Measurements from ENCODE around the gene MYH1. TPM values are rescaled to one million over a fixed set of nuclear protein-coding genes. Genes with fewer than 3 reads are reported as not detected.

The MYH1 gene
- total RNA-seq, 1 donor: not detected

DNA sequence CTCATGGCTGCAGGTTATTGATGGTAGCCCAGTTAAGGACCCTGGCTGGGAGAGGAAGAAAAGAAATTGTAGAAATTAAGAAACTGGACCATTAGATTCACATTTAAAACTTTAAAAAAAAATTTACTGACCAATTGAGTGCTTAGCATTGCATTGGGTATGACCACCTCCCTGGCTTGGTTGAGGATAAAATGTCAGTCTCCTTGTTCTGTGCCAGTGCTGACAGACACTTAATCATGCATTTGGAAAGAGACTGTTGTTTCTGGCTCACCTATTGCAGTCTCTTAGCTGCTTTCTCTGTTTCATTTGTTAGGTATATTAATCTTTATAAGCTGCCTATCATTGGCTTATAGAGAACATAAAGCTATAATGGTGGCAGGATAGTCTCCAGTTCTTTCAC lies 1.7 kb downstream of the MYH1 start:
- Histone ChIP-seq H3K4me1 (ENCODE audit: insufficient read depth, low read length) (no peaks in the 10 kb centered on the region), H3K9me3 (ENCODE audit: low read depth, low read length) (no peaks in the 10 kb centered on the region), H3K27me3 (ENCODE audit: insufficient read depth, low read length) (no peaks in the 10 kb centered on the region), H3K4me3 (ENCODE audit: low read length) (no peak overlapping the region)

GRCh38 chr17:10516065-10516464 lies 2.3 kb downstream of the MYH1 start:
- no peaks in the 10 kb centered on the region for H3K9me3 ChIP-seq (ENCODE audit: low read depth, low read length)
- H3K27me3 ChIP-seq (ENCODE audit: insufficient read depth, low read length): no peaks in the 10 kb centered on the region
- H3K4me1 ChIP-seq (ENCODE audit: insufficient read depth, low read length): no peaks in the 10 kb centered on the region
- H3K4me3 ChIP-seq (ENCODE audit: low read length): no peak overlapping the region

GRCh38 chr17:10513299-10514067 lies 4.9 kb downstream of the MYH1 start:
- H3K9me3 ChIP-seq (ENCODE audit: low read depth, low read length): no peaks in the 10 kb centered on the region
- H3K27me3 ChIP-seq (ENCODE audit: insufficient read depth, low read length): no peaks in the 10 kb centered on the region
- no peaks in the 10 kb centered on the region for H3K4me1 ChIP-seq (ENCODE audit: insufficient read depth, low read length)
- no peak overlapping the region for H3K4me3 ChIP-seq (ENCODE audit: low read length)

DNA sequence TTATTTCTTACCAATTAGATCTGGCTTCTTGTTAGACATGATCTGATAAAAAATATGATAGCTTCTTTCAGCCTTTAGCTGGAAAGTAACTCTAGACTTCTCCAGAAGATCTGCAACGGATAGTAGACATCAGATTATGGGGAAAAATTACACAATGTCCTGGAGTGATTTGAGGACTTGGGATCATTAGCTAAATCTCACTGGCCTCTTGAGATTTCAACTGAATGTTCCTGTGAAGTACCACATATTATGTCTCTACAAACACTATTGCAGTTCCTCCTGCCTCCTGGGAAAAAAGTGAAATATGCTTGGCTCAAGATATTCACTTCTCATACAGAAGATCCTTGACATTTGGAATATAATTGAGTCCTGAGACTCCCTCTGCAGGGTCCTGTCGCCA lies 5.5 kb downstream of the MYH1 start:
- H3K9me3 ChIP-seq (ENCODE audit: low read depth, low read length): no peaks in the 10 kb centered on the region
- H3K4me3 ChIP-seq (ENCODE audit: low read length): no peak overlapping the region
- no peaks in the 10 kb centered on the region for H3K4me1 ChIP-seq (ENCODE audit: insufficient read depth, low read length)

DNA sequence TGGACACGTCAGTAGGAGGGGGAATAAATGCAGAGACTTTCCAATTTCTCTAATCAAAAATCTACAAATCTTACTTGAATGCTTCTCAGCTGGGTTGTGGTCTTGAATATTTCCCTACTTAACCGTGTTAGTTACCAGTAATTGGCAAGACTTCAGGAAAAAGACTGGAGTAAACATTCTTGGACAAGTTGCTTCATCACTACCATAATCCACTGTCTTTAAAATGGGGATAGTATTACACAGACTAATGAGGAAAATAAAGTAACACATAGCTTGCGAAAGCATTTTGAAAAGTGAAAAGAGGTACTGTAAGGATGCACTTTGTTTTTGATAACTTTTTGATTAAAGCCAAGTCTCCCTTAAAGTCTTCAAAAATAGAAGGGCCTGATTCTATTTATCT lies 18.4 kb downstream of the MYH1 start:
- H3K27me3 ChIP-seq (ENCODE audit: insufficient read depth, low read length): no peaks in the 10 kb centered on the region
- H3K9me3 ChIP-seq (ENCODE audit: low read depth, low read length): no peaks in the 10 kb centered on the region
- no peak overlapping the region for H3K4me3 ChIP-seq (ENCODE audit: low read length)
- no peaks in the 10 kb centered on the region for H3K4me1 ChIP-seq (ENCODE audit: insufficient read depth, low read length)

More for the DNA sequence above, 5.5 kb downstream of the MYH1 start:
- H3K27me3 ChIP-seq (ENCODE audit: insufficient read depth, low read length): no peaks in the 10 kb centered on the region

DNA sequence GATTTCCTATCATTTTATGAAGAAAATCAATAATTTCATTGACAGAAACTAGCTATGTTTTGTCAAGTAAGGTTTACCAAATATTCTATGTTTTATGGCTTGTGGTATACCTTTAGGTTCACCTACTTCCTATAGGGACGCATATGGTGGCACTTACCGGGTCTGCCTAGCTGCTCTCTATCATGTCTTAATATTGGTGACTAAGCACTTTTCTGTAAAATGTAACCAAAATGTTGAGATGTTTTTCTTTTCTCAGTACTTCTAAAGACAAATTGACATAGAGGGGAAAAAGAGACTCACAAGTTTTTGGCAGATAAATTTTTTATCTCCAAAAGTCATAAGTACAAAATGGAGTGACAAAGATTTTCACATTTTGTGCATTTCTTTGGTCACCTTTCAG lies 26.3 kb downstream of the MYH1 start:
- H3K4me3 ChIP-seq (ENCODE audit: low read length): no peak overlapping the region
- H3K9me3 ChIP-seq (ENCODE audit: low read depth, low read length): peaks cover 29% of the 10 kb centered on the region
- no peaks in the 10 kb centered on the region for H3K27me3 ChIP-seq (ENCODE audit: insufficient read depth, low read length)
- H3K4me1 ChIP-seq (ENCODE audit: insufficient read depth, low read length): no peaks in the 10 kb centered on the region

DNA sequence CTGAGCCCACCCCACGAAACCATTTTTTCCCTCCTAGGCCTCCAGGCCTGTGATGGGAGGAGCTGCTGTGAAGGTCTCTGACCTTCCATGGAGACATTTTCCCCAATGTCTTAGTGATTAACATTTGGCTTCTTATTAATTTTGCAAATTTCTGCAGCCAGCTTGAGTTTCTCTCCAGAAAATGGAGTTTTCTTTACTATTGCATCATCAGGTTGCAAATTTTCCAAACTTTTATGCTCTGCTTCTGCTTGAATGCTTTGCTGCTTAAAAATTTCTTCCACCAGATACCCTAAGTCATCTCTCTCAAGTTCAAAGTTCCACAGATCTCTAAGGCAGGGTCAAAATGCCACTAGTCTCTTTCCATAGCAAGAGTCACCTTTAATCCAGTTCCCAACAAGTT lies 36.1 kb downstream of the MYH1 start:
- H3K9me3 ChIP-seq (ENCODE audit: low read depth, low read length): peaks cover 9% of the 10 kb centered on the region
- no peak overlapping the region for H3K4me3 ChIP-seq (ENCODE audit: low read length)
- no peaks in the 10 kb centered on the region for H3K4me1 ChIP-seq (ENCODE audit: insufficient read depth, low read length)
- no peaks in the 10 kb centered on the region for H3K27me3 ChIP-seq (ENCODE audit: insufficient read depth, low read length)

- H3K4me1 ChIP-seq (ENCODE audit: insufficient read depth, low read length): no peaks in the 10 kb centered on the region
- no peaks in the 10 kb centered on the region for H3K9me3 ChIP-seq (ENCODE audit: low read depth, low read length)
- no peak overlapping the region for H3K4me3 ChIP-seq (ENCODE audit: low read length)
- H3K27me3 ChIP-seq (ENCODE audit: insufficient read depth, low read length): no peaks in the 10 kb centered on the region
These were observed 40.6 kb downstream of the MYH1 start for GRCh38 chr17:10477701-10478100.

DNA sequence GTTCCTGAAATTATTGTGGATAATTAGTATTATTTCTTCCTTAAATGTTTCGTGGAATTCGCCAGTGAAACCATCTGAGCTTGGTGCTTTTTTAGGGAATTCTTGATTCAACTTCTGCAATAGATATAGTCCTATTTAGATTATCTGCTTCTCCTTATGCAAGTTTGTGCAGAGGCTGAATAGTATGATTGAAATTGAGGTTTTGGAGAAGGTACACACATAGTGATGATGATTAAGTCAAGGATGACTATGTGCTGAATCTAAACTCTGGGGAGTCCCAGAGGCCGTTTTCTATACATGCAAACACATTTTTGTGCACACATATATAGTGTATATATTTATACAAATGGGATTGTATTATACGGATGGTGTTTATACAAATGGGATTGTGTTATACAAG lies 43.8 kb downstream of the MYH1 start:
- Histone ChIP-seq H3K27me3 (ENCODE audit: insufficient read depth, low read length) (no peaks in the 10 kb centered on the region), H3K4me1 (ENCODE audit: insufficient read depth, low read length) (no peaks in the 10 kb centered on the region), H3K9me3 (ENCODE audit: low read depth, low read length) (no peaks in the 10 kb centered on the region), H3K4me3 (ENCODE audit: low read length) (no peak overlapping the region)

DNA sequence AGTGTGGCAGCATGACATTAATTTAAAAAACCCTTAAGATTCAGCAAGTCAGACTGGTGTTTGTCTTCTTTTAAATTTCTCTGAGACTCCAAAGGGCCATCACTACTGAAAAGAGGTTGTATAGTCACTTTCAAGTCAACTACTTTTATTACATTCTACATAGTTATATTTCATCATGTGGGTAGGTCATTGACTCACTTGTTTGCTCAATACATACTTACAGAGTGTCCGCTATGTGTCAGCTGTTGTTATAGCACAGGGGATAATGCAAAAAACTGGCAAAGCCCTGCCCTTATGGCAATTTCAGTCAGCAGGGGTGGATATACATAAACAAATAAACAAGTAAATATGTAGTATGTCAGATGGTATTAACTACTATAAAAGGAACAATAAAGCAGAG lies 46.5 kb downstream of the MYH1 start:
- H3K4me1 ChIP-seq (ENCODE audit: insufficient read depth, low read length): no peaks in the 10 kb centered on the region
- H3K4me3 ChIP-seq (ENCODE audit: low read length): no peak overlapping the region
- H3K27me3 ChIP-seq (ENCODE audit: insufficient read depth, low read length): peaks cover 3% of the 10 kb centered on the region
- no peaks in the 10 kb centered on the region for H3K9me3 ChIP-seq (ENCODE audit: low read depth, low read length)

DNA sequence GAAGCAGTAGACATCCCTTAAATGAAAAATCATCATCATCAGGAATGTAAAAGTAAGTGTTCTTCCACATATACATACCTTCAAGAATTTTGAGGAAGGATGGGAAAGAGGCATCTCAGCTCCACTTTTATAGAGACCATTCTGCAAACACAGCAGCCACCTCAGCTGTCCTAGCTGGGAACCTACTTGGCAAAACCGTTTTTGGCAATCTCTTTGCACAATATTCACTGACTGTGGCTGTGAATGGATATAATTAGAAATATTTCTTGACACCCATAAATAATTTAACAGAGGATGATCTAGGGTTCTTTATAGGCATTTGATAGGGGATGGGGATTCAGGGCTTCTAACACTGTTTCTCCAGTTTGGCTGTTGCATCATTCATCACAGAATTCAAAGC lies 48.9 kb downstream of the MYH1 start, which contains the start of gene MYH4:
Gene MYH4 (minus strand): TSS at position 101 of the 400 bp plus-strand sequence. CDS start 2,814 bp downstream, outside the sequence.
- H3K4me1 ChIP-seq (ENCODE audit: insufficient read depth, low read length): no peaks in the 10 kb centered on the region
- no peak within 1 kb of the TSS for H3K4me3 ChIP-seq (ENCODE audit: low read length)
- H3K9me3 ChIP-seq (ENCODE audit: low read depth, low read length): no peaks in the 10 kb centered on the region
- peaks cover 3% of the 10 kb centered on the region for H3K27me3 ChIP-seq (ENCODE audit: insufficient read depth, low read length)

DNA sequence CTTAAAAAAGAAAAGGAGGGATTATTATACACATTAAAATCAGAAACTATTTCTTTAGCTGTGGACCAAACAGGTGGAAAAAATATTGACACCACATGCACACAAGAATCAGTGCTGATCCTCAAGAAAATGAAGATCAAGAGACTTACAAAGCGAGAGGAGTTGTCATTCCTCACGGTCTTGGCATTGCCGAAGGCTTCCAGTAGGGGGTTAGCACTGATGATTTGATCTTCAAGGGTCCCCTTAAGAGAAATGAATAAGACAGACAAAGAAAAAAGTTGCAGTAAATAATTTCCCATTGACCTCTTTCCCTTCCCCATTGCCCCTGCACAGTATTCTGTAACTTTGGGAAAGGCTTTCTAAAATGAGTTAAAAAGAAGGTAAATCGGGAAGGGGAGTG lies 54.9 kb downstream of the MYH1 start:
- peaks cover under 1% of the 10 kb centered on the region for H3K27me3 ChIP-seq (ENCODE audit: insufficient read depth, low read length)
- H3K4me1 ChIP-seq (ENCODE audit: insufficient read depth, low read length): no peaks in the 10 kb centered on the region
- H3K9me3 ChIP-seq (ENCODE audit: low read depth, low read length): no peaks in the 10 kb centered on the region
- H3K4me3 ChIP-seq (ENCODE audit: low read length): no peak overlapping the region

DNA sequence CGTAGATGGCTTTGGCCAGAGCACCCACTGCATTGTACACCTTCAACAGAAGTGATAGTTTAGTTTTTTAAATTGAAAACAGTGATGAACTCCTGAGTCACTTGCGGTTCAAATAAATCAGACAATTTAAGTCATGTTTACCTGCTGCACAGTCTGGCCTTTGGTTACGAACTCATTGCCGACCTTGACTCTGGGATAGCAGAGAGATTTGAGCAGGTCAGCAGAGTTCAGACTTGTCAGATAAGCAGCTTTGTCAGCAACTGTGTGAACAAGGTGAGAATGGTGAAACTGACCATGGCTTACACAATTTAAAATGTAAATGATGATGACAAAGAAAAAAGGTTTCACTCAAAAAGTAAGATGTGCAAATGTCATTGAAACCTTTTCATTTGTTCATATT lies 58.3 kb downstream of the MYH1 start:
- H3K4me1 ChIP-seq (ENCODE audit: insufficient read depth, low read length): no peaks in the 10 kb centered on the region
- H3K9me3 ChIP-seq (ENCODE audit: low read depth, low read length): no peaks in the 10 kb centered on the region
- H3K27me3 ChIP-seq (ENCODE audit: insufficient read depth, low read length): no peaks in the 10 kb centered on the region
- H3K4me3 ChIP-seq (ENCODE audit: low read length): no peak overlapping the region

DNA sequence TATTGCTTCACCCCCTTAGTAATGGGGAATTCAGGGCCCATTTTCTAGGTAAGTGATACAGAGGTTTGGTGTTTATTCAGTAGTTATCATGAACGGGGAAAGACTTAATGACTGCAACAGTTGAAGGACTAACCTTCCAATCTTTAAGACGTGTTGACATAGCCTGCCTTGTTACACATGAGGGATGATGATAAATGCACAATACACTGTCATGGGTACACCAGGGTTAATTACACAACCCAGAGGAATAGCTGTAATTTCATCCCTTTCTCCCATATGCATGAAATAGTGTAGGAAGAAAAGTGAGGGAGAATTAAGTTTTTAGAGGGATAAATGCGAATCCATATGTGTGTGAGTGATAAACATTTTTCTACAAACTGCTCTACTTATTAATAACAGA lies 59.6 kb downstream of the MYH1 start:
- no peaks in the 10 kb centered on the region for H3K4me1 ChIP-seq (ENCODE audit: insufficient read depth, low read length)
- H3K27me3 ChIP-seq (ENCODE audit: insufficient read depth, low read length): no peaks in the 10 kb centered on the region
- no peaks in the 10 kb centered on the region for H3K9me3 ChIP-seq (ENCODE audit: low read depth, low read length)
- H3K4me3 ChIP-seq (ENCODE audit: low read length): no peak overlapping the region

DNA sequence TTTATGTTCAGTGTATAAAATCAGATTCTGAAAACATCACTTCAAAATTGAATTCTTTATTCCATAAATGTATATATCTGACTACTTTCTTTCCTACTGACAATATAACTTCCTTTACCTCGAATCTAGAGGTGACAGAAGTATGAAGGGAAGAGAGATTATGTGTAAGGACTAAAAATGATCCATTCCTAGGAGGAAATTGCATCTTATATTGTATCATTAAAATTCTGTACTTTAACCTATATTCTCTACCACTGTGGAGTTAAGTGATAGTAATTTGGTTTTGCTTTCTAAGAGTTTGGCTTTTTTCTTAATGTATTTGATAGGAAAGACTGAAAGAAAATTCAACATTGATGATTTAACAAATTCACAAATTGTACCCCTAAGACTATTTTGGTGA lies 60.4 kb downstream of the MYH1 start:
- Histone ChIP-seq H3K4me1 (ENCODE audit: insufficient read depth, low read length) (no peaks in the 10 kb centered on the region), H3K9me3 (ENCODE audit: low read depth, low read length) (no peaks in the 10 kb centered on the region), H3K4me3 (ENCODE audit: low read length) (no peak overlapping the region), H3K27me3 (ENCODE audit: insufficient read depth, low read length) (no peaks in the 10 kb centered on the region)

Measured in mononuclear cell (primary cell).